Ishikawa (cell line): Measurements from ENCODE around the gene COL23A1.

ENCODE experiments used
- CEBPB ChIP-seq: IDR thresholded peaks from 2 replicates; pipeline ENCODE4 v1.6.1; 2012
- CREB1 ChIP-seq: IDR thresholded peaks from 2 replicates; pipeline ENCODE4 v1.6.1; 2012; ENCODE audit warnings: low read depth
- EGR1 ChIP-seq: IDR thresholded peaks from 2 replicates; pipeline ENCODE4 v1.6.1; 2012
- EP300 ChIP-seq: IDR thresholded peaks from 2 replicates; pipeline ENCODE4 v1.6.1; 2012; ENCODE audit warnings: borderline replicate concordance
- FOXM1 ChIP-seq: IDR thresholded peaks from 2 replicates; pipeline ENCODE4 v1.6.1; 2012; ENCODE audit warnings: low read depth, borderline replicate concordance
- MAX ChIP-seq: IDR thresholded peaks from 2 replicates; pipeline ENCODE4 v1.6.1; 2012
- NFIC ChIP-seq: IDR thresholded peaks from 2 replicates; pipeline ENCODE4 v1.6.1; 2012
- RAD21 ChIP-seq: IDR thresholded peaks from 2 replicates; pipeline ENCODE4 v1.6.1; 2012; ENCODE audit warnings: low read depth
- TAF1 ChIP-seq: IDR thresholded peaks from 2 replicates; pipeline ENCODE4 v1.6.1; 2012; ENCODE audit warnings: low read depth, mild to moderate bottlenecking
- TCF12 ChIP-seq: IDR thresholded peaks from 2 replicates; pipeline ENCODE4 v1.6.1; 2012; ENCODE audit warnings: low read depth
- TEAD4 ChIP-seq: IDR thresholded peaks from 2 replicates; pipeline ENCODE4 v1.6.1; 2012
- YY1 ChIP-seq: IDR thresholded peaks from 2 replicates; pipeline ENCODE4 v1.6.1; 2012; ENCODE audit warnings: low read depth
- ZBTB7A ChIP-seq: IDR thresholded peaks from 2 replicates; pipeline ENCODE4 v1.6.1; 2012; ENCODE audit warnings: low read depth
- TF ChIP-seq, protein P1 (sequence below): IDR thresholded peaks from 2 replicates; pipeline ENCODE4 v1.6.1; 2012; ENCODE audit warnings: low read depth, mild to moderate bottlenecking
- TF ChIP-seq, protein P2 (sequence below): IDR thresholded peaks from 2 replicates; pipeline ENCODE4 v1.6.1; 2012

COL23A1 gene

DNA sequence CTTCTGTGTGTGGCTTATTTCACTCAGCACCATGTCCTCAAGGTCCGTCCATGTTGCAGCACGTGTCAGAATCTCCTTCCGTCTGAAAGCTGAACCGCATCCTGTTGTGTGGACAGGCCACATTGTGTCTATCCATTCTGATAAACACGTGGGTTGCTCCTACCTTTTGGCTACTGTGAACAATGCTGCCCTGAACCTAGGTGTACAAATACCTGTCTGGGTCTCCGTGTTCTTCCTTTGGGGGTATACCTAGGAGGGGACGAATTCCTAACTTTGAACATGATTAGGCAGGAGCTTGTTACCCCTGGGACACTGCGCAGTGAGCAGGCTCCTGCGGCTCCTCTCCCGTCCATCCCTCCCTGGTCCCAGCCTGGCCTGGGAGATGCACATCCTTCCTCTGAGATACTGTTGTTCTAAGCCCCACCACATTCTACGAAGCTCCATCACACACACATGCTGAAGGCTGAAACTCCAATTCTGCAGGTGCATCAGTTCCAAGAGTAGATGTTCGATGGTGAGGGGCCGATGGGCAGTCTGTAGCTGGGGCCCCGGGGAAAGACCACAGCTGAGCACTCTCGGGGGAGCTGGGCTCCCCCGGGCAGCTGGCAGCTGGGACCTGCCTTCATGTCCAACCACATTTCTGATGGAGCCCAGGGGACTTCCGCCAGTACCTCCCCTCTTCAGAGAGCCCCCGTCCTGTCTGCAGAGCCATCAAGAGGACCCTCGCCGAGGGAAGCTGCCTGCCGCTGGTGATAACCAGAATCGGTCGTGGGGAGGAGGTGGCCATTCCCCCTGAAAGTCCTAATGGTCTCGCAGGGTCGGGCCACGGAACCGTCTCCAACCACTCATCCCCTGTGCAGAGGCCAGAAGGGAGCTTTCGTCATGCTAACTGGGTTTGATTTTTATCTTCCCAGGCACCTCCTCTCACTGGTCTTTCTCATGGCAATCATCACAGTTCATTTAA, 120.9 kb downstream of the COL23A1 start:
- no peak for TF ChIP-seq YY1
- no peak for TF ChIP-seq FOXM1
- no peak for TF ChIP-seq TAF1
- no peak for TF ChIP-seq EGR1
- TF ChIP-seq ZBTB7A, result no peak
- TF ChIP-seq, protein P1, sequence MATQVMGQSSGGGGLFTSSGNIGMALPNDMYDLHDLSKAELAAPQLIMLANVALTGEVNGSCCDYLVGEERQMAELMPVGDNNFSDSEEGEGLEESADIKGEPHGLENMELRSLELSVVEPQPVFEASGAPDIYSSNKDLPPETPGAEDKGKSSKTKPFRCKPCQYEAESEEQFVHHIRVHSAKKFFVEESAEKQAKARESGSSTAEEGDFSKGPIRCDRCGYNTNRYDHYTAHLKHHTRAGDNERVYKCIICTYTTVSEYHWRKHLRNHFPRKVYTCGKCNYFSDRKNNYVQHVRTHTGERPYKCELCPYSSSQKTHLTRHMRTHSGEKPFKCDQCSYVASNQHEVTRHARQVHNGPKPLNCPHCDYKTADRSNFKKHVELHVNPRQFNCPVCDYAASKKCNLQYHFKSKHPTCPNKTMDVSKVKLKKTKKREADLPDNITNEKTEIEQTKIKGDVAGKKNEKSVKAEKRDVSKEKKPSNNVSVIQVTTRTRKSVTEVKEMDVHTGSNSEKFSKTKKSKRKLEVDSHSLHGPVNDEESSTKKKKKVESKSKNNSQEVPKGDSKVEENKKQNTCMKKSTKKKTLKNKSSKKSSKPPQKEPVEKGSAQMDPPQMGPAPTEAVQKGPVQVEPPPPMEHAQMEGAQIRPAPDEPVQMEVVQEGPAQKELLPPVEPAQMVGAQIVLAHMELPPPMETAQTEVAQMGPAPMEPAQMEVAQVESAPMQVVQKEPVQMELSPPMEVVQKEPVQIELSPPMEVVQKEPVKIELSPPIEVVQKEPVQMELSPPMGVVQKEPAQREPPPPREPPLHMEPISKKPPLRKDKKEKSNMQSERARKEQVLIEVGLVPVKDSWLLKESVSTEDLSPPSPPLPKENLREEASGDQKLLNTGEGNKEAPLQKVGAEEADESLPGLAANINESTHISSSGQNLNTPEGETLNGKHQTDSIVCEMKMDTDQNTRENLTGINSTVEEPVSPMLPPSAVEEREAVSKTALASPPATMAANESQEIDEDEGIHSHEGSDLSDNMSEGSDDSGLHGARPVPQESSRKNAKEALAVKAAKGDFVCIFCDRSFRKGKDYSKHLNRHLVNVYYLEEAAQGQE, result no peak
- no peak for TF ChIP-seq TCF12
- no peak for TF ChIP-seq CEBPB
- TF ChIP-seq CREB1, result no peak
- no peak for TF ChIP-seq NFIC
- no peak for TF ChIP-seq EP300
- no peak for TF ChIP-seq MAX
- no peak for TF ChIP-seq TEAD4
- TF ChIP-seq, protein P2, sequence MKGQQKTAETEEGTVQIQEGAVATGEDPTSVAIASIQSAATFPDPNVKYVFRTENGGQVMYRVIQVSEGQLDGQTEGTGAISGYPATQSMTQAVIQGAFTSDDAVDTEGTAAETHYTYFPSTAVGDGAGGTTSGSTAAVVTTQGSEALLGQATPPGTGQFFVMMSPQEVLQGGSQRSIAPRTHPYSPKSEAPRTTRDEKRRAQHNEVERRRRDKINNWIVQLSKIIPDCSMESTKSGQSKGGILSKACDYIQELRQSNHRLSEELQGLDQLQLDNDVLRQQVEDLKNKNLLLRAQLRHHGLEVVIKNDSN, result no peak
- TF ChIP-seq RAD21, result no peak

- no peak for TF ChIP-seq TEAD4
- TF ChIP-seq NFIC, result no peak
- TF ChIP-seq EGR1, result no peak
- TF ChIP-seq TAF1, result no peak
- TF ChIP-seq MAX, result no peak
- TF ChIP-seq, protein P1, result no peak
- no peak for TF ChIP-seq CREB1
- TF ChIP-seq FOXM1, result no peak
- TF ChIP-seq EP300, result no peak
- TF ChIP-seq, protein P2, result no peak
Measured at GRCh38 chr5:178468196-178468685, 122.0 kb downstream of the COL23A1 start.

DNA sequence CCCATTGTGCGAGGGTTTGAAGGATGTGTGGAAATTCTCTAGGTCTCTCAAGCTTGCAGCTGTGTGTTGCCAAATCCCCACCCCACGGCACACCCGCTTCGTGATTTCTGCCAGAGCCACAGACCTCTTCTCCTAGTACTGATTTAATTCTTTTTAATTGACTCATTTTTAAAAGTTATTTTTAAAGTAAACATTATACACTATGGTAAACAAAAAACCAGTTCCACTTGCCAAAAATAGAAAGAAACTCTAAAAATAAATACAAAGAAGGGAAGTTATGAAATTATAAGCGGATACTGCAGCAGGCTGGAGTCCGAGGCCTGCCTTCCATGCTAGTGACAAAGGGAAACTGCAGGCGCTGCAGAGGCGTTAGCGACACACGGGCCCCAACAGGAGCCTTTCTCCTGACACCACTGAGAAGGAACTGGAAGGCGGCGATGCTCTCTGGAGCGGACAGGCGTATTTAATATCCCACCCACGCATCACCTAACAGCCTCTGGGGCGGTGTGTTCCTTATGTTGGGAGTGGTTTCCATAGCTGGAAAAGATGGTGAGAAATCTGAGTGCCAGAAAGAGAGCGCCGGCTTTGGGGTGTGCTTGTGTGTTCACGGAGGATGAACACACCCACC, 122.5 kb downstream of the COL23A1 start:
- no peak for TF ChIP-seq TCF12
- no peak for TF ChIP-seq ZBTB7A
- TF ChIP-seq RAD21, result no peak
- TF ChIP-seq, protein P2, result no peak
- no peak for TF ChIP-seq CEBPB
- TF ChIP-seq YY1, result no peak
- TF ChIP-seq EGR1, result no peak
- no peak for TF ChIP-seq MAX
- TF ChIP-seq, protein P1, result no peak
- TF ChIP-seq TAF1, result no peak
- TF ChIP-seq TEAD4, result no peak
